Keratinocyte (primary cell): Measurements from ENCODE around the gene CHST13. TPM values are rescaled to one million over a fixed set of nuclear protein-coding genes. Genes with fewer than 3 reads are reported as not detected.

Experiments used
- DNase-seq: peaks from one replicate; pipeline ENCODE4 v3.0.0-alpha.2; 2011; ENCODE audit warnings: low read depth, missing footprints, low spot score
- FAIRE-seq: peaks from 2 replicates; lab custom pipeline; 2011; peaks lifted over from hg19 to GRCh38; lab: Jason Lieb, UNC
- H2AFZ ChIP-seq: 2 replicates; pipeline ENCODE4 v1.6.0; 2012; ENCODE audit warnings: low read length, control low read depth, inconsistent platforms; ENCODE audit not compliant: control insufficient read depth
- H3K27ac ChIP-seq: 2 replicates; pipeline ENCODE4 v1.5.1; 2011; ENCODE audit warnings: low read length; ENCODE audit not compliant: control insufficient read depth, insufficient read depth
- H3K27me3 ChIP-seq: 3 replicates; pipeline ENCODE4 v1.6.0; 2011; ENCODE audit warnings: low read length; ENCODE audit not compliant: control insufficient read depth, insufficient read depth; ENCODE audit errors: extremely low read depth
- H3K36me3 ChIP-seq, 2 experiments: 2 replicates in 1 of 2; 3 replicates in 1 of 2; pipeline ENCODE4 v1.5.1; 2011; ENCODE audit warnings: low read length in 2 of 2, mild to moderate bottlenecking in 1 of 2; ENCODE audit not compliant: control insufficient read depth in 2 of 2, insufficient read depth in 2 of 2; ENCODE audit errors: extremely low read depth in 1 of 2
- H3K4me1 ChIP-seq: 3 replicates; pipeline ENCODE4 v1.5.1; 2011; ENCODE audit warnings: low read length; ENCODE audit not compliant: control insufficient read depth, insufficient read depth; ENCODE audit errors: extremely low read depth
- H3K4me2 ChIP-seq: 3 replicates; pipeline ENCODE4 v1.6.0; 2011; ENCODE audit warnings: low read depth, low read length; ENCODE audit not compliant: control insufficient read depth, insufficient read depth; ENCODE audit errors: extremely low read depth
- H3K4me3 ChIP-seq, 3 experiments: fragments of 200-600 bp in 1 of 3; sonication (generic) in 1 of 3; 2 replicates in 2 of 3; 3 replicates in 1 of 3; pipeline ENCODE4 v1.5.1; 2011 to 2016; ENCODE audit warnings: low read length in 3 of 3, mild to moderate bottlenecking in 3 of 3, control low read depth in 2 of 3, inconsistent platforms in 1 of 3, low read depth in 1 of 3, mixed read lengths in 1 of 3, mixed run types in 1 of 3, moderate library complexity in 1 of 3; ENCODE audit not compliant: control insufficient read depth in 2 of 3, insufficient read depth in 2 of 3; ENCODE audit errors: extremely low read depth in 1 of 3
- H3K79me2 ChIP-seq: 2 replicates; pipeline ENCODE4 v1.6.0; 2012; ENCODE audit warnings: low read length; ENCODE audit not compliant: control insufficient read depth, insufficient read depth
- H3K9ac ChIP-seq: 3 replicates; pipeline ENCODE4 v1.6.0; 2011; ENCODE audit warnings: low read length; ENCODE audit not compliant: control insufficient read depth, insufficient read depth; ENCODE audit errors: extremely low read depth
- H3K9me1 ChIP-seq: 3 replicates; pipeline ENCODE4 v1.6.0; 2011; ENCODE audit warnings: low read length; ENCODE audit not compliant: control insufficient read depth, insufficient read depth; ENCODE audit errors: extremely low read depth
- H3K9me3 ChIP-seq: 2 replicates; pipeline ENCODE4 v1.5.1; 2012; ENCODE audit warnings: low read depth, low read length; ENCODE audit not compliant: control insufficient read depth
- H4K20me1 ChIP-seq: 3 replicates; pipeline ENCODE4 v1.6.0; 2011; ENCODE audit warnings: low read length; ENCODE audit not compliant: control insufficient read depth, insufficient read depth; ENCODE audit errors: extremely low read depth
- EZH2 ChIP-seq: IDR thresholded peaks from one replicate; pipeline ENCODE4 v1.6.1; 2012; ENCODE audit warnings: inconsistent platforms, mild to moderate bottlenecking, low read length, moderate library complexity
- dilution Hi-C: fragments of 300-500 bp; cut with MboI; formaldehyde crosslinking; loops from one replicate; pipeline ENCODE4 v1.7.0; 2020; ENCODE audit warnings: low sequenced_read_pairs; ENCODE audit not compliant: extremely low pct_ligation_motif_present
- polyA plus RNA-seq, 5 experiments: library from polyadenylated mRNA; depleted of rRNA in 3 of 5; stranded (reverse) in 3 of 5; stranded (forward) in 1 of 5; unstranded in 1 of 5; fragments of >200 nt; gene quantifications; 1 replicate in 1 of 5; 2 replicates in 3 of 5; 3 replicates in 1 of 5; pipeline versions ENCODE4 v1.2.1 to v1.2.3, GENCODE V29; 2011 to 2012; ENCODE audit warnings: missing spikeins in 2 of 5, low read depth in 1 of 5, low replicate concordance in 1 of 5
- TF ChIP-seq, protein P1 (sequence below), 3 experiments: IDR thresholded peaks in 1 of 3; conservative IDR thresholded peaks in 1 of 3; optimal IDR thresholded peaks in 1 of 3; 2 replicates in 2 of 3; 3 replicates in 1 of 3; pipeline versions ENCODE3 to v1.5.1; 2011; ENCODE audit warnings: low read length in 3 of 3, mild to moderate bottlenecking in 3 of 3, moderate library complexity in 2 of 3, control low read depth in 1 of 3, inconsistent platforms in 1 of 3; ENCODE audit not compliant: insufficient read depth in 2 of 3; ENCODE audit errors: extremely low read depth in 1 of 3

The CHST13 gene
- polyA plus RNA-seq, 1 donor (not counting 4 experiments of a cell fraction or from before 2014, with no cell fraction given), result not detected

- Histone ChIP-seq H3K9me1 (no peaks in the 10 kb centered on the region), H3K27ac (no peak overlapping the region), H3K36me3 (no peaks in the 10 kb centered on the region), H3K79me2 (no peaks in the 10 kb centered on the region), H3K4me3 (no peak overlapping the region), H3K9ac (no peak overlapping the region), H3K9me3 (no peaks in the 10 kb centered on the region), H4K20me1 (no peaks in the 10 kb centered on the region), H2AFZ (no peak overlapping the region), H3K4me2 (no peak overlapping the region), H3K4me1 (no peaks in the 10 kb centered on the region), H3K27me3 (peaks cover 14% of the 10 kb centered on the region)
- dilution Hi-C loops, result no loop called here
- FAIRE-seq (no peak), DNase-seq (no peak)
- TF ChIP-seq, protein P1, sequence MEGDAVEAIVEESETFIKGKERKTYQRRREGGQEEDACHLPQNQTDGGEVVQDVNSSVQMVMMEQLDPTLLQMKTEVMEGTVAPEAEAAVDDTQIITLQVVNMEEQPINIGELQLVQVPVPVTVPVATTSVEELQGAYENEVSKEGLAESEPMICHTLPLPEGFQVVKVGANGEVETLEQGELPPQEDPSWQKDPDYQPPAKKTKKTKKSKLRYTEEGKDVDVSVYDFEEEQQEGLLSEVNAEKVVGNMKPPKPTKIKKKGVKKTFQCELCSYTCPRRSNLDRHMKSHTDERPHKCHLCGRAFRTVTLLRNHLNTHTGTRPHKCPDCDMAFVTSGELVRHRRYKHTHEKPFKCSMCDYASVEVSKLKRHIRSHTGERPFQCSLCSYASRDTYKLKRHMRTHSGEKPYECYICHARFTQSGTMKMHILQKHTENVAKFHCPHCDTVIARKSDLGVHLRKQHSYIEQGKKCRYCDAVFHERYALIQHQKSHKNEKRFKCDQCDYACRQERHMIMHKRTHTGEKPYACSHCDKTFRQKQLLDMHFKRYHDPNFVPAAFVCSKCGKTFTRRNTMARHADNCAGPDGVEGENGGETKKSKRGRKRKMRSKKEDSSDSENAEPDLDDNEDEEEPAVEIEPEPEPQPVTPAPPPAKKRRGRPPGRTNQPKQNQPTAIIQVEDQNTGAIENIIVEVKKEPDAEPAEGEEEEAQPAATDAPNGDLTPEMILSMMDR (optimal IDR thresholded peaks at IDR 0.05 in 1 of 3, IDR thresholded peaks at IDR 0.05 in 1 of 3, conservative IDR thresholded peaks at IDR 0.05 in 1 of 3; ENCODE audit: extremely low read depth in 1 of 3, insufficient read depth in 2 of 3, low read length in 3 of 3), result no peak
- TF ChIP-seq EZH2, result no peak
Measured at GRCh38 chr3:126517986-126518778, 5.8 kb upstream of the CHST13 start.

GRCh38 chr3:126518779-126519177, 5.2 kb upstream of the CHST13 start:
- Histone ChIP-seq H4K20me1 (no peaks in the 10 kb centered on the region), H3K36me3 (no peaks in the 10 kb centered on the region), H3K27ac (no peak overlapping the region), H3K9ac (no peak overlapping the region), H3K4me2 (no peak overlapping the region), H3K9me1 (no peaks in the 10 kb centered on the region), H3K9me3 (no peaks in the 10 kb centered on the region), H3K4me1 (no peaks in the 10 kb centered on the region), H3K4me3 (no peak overlapping the region), H2AFZ (no peak overlapping the region), H3K27me3 (peaks cover 20% of the 10 kb centered on the region), H3K79me2 (no peaks in the 10 kb centered on the region)
- dilution Hi-C loops, result no loop called here
- TF ChIP-seq, protein P1 (optimal IDR thresholded peaks at IDR 0.05 in 1 of 3, IDR thresholded peaks at IDR 0.05 in 1 of 3, conservative IDR thresholded peaks at IDR 0.05 in 1 of 3; ENCODE audit: extremely low read depth in 1 of 3, insufficient read depth in 2 of 3, low read length in 3 of 3), result no peak
- TF ChIP-seq EZH2, result no peak
- FAIRE-seq (no peak), DNase-seq (no peak)
